Neural cell (in vitro differentiated cells): ENCODE data around the gene UCP3. TPM values are rescaled to one million over a fixed set of nuclear protein-coding genes. Genes with fewer than 3 reads are reported as not detected.

Experiments
- H2AFZ ChIP-seq: fragments of 200-600, 300-800 bp; sonication (generic), shearing (Covaris generic); 2 replicates; pipeline ENCODE4 v1.6.0; 2014; ENCODE audit warnings: low read depth, mild to moderate bottlenecking, antibody characterized with exemption, low read length, moderate library complexity
- H3F3A ChIP-seq: fragments of 200-600 bp; shearing (Covaris generic); 2 replicates; pipeline ENCODE4 v1.6.1; 2016; ENCODE audit warnings: mild to moderate bottlenecking, moderate library complexity, mixed read lengths, antibody characterized with exemption, low read length; ENCODE audit not compliant: insufficient read depth, poor library complexity, severe bottlenecking
- H3K27ac ChIP-seq: fragments of 200-600, 300-800 bp; sonication (generic), shearing (Covaris generic); 2 replicates; pipeline ENCODE4 v1.5.1; 2014; ENCODE audit warnings: mild to moderate bottlenecking, low read length, moderate library complexity
- H3K27me3 ChIP-seq: fragments of 300-800, 200-600 bp; sonication (generic), shearing (Covaris generic); 2 replicates; pipeline ENCODE4 v1.6.0; 2014; ENCODE audit warnings: mild to moderate bottlenecking, low read depth, low read length, moderate library complexity; ENCODE audit not compliant: insufficient read depth
- H3K36me3 ChIP-seq: fragments of 300-800, 200-600 bp; sonication (generic), shearing (Covaris generic); 2 replicates; pipeline ENCODE4 v1.5.1; 2014; ENCODE audit warnings: mild to moderate bottlenecking, antibody characterized with exemption, low read length, moderate library complexity; ENCODE audit not compliant: insufficient read depth
- H3K4me2 ChIP-seq: fragments of 300-800, 200-600 bp; sonication (generic), shearing (Covaris generic); 2 replicates; pipeline ENCODE4 v1.6.0; 2014; ENCODE audit warnings: mild to moderate bottlenecking, low read length
- H3K4me3 ChIP-seq: fragments of 300-800, 200-600 bp; sonication (generic), shearing (Covaris generic); 2 replicates; pipeline ENCODE4 v1.5.1; 2014; ENCODE audit warnings: mild to moderate bottlenecking, low read length, moderate library complexity
- H3K79me2 ChIP-seq: fragments of 200-600 bp; shearing (Covaris generic); replicated peaks from 2 replicates; pipeline ENCODE4 v1.6.0; 2014; ENCODE audit warnings: mild to moderate bottlenecking, low read length, moderate library complexity; ENCODE audit not compliant: insufficient read depth
- H3K9ac ChIP-seq: fragments of 300-800, 200-600 bp; sonication (generic), shearing (Covaris generic); 2 replicates; pipeline ENCODE4 v1.6.1; 2016; ENCODE audit warnings: mild to moderate bottlenecking, low read length, mixed read lengths
- H3K9me2 ChIP-seq: fragments of 200-600 bp; shearing (Covaris generic); 2 replicates; pipeline ENCODE4 v1.6.1; 2016; ENCODE audit warnings: mild to moderate bottlenecking, low read length, mixed read lengths; ENCODE audit not compliant: insufficient read depth
- H3K9me3 ChIP-seq: fragments of 200-600, 300-800 bp; sonication (generic), shearing (Covaris generic); 2 replicates; pipeline ENCODE4 v1.6.1; 2016; ENCODE audit warnings: mild to moderate bottlenecking, mixed run types, low read length, moderate library complexity, mixed read lengths
- H4K20me1 ChIP-seq: fragments of 200-600 bp; shearing (Covaris generic); 2 replicates; pipeline ENCODE4 v1.6.1; 2016; ENCODE audit warnings: mild to moderate bottlenecking, mixed run types; ENCODE audit not compliant: insufficient read depth
- MXI1 ChIP-seq: fragments of 450-650 bp; conservative IDR thresholded peaks from 2 replicates; pipeline ENCODE4 v1.6.1; 2014; ENCODE audit warnings: antibody characterized with exemption, mild to moderate bottlenecking; ENCODE audit not compliant: poor library complexity, severe bottlenecking
- POLR2AphosphoS5 ChIP-seq: IDR thresholded peaks from 2 replicates; pipeline ENCODE4 v1.6.1; 2012
- RAD21 ChIP-seq: fragments of 450-650 bp; conservative IDR thresholded peaks from 2 replicates; pipeline ENCODE4 v1.6.1; 2014; ENCODE audit warnings: antibody characterized with exemption, mild to moderate bottlenecking, moderate library complexity
- SMC3 ChIP-seq: fragments of 450-650 bp; conservative IDR thresholded peaks from 2 replicates; pipeline ENCODE4 v1.6.1; 2014; ENCODE audit warnings: antibody characterized with exemption, mild to moderate bottlenecking, moderate library complexity; ENCODE audit not compliant: poor library complexity
- TAF1 ChIP-seq: IDR thresholded peaks from 2 replicates; pipeline ENCODE4 v1.6.1; 2012; ENCODE audit warnings: low read depth
- polyA plus RNA-seq: library from polyadenylated mRNA; depleted of rRNA; stranded (reverse); fragments of >200 nt; gene quantifications from 2 replicates; pipeline ENCODE4 v1.2.3, GENCODE V29; 2014
- TF ChIP-seq, protein P1 (sequence below): fragments of 450-650 bp; IDR thresholded peaks from 2 replicates; pipeline ENCODE4 v1.5.1; 2014; ENCODE audit warnings: antibody characterized with exemption, mild to moderate bottlenecking, moderate library complexity; ENCODE audit not compliant: poor library complexity, severe bottlenecking
- TF ChIP-seq, protein P2 (sequence below): IDR thresholded peaks from 2 replicates; pipeline ENCODE4 v1.6.1; 2012; ENCODE audit warnings: borderline replicate concordance

UCP3 gene
- polyA plus RNA-seq, 1 donor from 2014 or later, result 7.8 TPM

DNA sequence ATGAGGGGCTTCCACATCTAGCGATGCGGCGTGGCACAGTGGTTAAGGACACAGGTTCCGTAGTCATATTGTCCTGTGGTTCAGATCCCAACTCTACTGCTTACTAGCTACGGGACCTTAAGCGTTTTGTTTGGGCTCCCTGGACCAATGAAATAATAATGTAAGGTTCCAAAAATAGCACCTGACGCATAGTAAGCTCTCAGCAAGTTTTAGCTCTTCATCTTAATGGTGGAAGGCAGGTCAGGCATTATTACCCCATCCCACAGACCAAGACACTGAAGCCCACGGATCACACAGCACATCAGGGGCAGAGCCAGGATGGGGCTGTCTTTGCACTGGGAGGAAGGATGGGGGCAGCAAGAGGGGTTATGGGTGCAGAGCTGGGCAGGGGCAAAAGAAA, 45.0 kb downstream of the UCP3 start:
- Histone ChIP-seq H3K79me2 (no peaks in the 10 kb centered on the region), H3K27ac (no peak overlapping the region), H3K36me3 (no peaks in the 10 kb centered on the region), H3K4me2 (no peak overlapping the region), H3K9me2 (no peaks in the 10 kb centered on the region), H4K20me1 (no peaks in the 10 kb centered on the region), H3K9ac (no peak overlapping the region), H2AFZ (no peak overlapping the region), H3K27me3 (no peaks in the 10 kb centered on the region), H3F3A (no peaks in the 10 kb centered on the region), H3K9me3 (no peaks in the 10 kb centered on the region), H3K4me3 (no peak overlapping the region)
- TF ChIP-seq POLR2AphosphoS5, result no peak
- TF ChIP-seq, protein P1, sequence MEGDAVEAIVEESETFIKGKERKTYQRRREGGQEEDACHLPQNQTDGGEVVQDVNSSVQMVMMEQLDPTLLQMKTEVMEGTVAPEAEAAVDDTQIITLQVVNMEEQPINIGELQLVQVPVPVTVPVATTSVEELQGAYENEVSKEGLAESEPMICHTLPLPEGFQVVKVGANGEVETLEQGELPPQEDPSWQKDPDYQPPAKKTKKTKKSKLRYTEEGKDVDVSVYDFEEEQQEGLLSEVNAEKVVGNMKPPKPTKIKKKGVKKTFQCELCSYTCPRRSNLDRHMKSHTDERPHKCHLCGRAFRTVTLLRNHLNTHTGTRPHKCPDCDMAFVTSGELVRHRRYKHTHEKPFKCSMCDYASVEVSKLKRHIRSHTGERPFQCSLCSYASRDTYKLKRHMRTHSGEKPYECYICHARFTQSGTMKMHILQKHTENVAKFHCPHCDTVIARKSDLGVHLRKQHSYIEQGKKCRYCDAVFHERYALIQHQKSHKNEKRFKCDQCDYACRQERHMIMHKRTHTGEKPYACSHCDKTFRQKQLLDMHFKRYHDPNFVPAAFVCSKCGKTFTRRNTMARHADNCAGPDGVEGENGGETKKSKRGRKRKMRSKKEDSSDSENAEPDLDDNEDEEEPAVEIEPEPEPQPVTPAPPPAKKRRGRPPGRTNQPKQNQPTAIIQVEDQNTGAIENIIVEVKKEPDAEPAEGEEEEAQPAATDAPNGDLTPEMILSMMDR, result no peak
- TF ChIP-seq, protein P2, sequence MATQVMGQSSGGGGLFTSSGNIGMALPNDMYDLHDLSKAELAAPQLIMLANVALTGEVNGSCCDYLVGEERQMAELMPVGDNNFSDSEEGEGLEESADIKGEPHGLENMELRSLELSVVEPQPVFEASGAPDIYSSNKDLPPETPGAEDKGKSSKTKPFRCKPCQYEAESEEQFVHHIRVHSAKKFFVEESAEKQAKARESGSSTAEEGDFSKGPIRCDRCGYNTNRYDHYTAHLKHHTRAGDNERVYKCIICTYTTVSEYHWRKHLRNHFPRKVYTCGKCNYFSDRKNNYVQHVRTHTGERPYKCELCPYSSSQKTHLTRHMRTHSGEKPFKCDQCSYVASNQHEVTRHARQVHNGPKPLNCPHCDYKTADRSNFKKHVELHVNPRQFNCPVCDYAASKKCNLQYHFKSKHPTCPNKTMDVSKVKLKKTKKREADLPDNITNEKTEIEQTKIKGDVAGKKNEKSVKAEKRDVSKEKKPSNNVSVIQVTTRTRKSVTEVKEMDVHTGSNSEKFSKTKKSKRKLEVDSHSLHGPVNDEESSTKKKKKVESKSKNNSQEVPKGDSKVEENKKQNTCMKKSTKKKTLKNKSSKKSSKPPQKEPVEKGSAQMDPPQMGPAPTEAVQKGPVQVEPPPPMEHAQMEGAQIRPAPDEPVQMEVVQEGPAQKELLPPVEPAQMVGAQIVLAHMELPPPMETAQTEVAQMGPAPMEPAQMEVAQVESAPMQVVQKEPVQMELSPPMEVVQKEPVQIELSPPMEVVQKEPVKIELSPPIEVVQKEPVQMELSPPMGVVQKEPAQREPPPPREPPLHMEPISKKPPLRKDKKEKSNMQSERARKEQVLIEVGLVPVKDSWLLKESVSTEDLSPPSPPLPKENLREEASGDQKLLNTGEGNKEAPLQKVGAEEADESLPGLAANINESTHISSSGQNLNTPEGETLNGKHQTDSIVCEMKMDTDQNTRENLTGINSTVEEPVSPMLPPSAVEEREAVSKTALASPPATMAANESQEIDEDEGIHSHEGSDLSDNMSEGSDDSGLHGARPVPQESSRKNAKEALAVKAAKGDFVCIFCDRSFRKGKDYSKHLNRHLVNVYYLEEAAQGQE, result no peak
- TF ChIP-seq RAD21, result no peak
- no peak for TF ChIP-seq MXI1
- no peak for TF ChIP-seq SMC3

DNA sequence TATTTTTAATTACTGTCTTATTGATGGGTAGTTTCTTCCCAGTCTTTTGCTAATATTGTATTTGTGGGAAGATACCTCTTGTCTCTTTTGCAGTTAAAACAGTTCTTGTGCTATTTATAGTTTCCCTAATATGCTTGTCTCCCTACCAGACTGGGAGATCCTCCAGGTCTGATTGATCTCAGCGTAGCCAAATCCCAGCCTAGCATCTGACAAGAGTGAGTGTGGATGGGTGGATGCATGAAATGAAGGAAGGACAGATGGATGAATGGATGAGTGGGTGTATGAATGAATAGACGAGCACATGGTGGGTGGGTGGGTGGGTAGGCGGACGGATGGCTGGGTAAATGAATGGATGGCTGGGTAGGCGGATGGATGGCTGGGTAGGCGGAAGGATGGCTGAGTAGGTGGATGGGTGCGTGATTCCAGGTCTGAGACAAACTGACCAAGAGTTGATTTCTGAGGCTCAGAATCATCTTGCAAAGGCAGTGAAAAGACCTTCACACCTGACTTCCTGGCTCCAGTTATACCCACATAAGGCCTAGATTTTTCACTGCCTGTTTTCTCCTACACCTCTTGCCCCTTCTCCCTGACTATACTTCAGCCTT, 46.7 kb downstream of the UCP3 start:
- H4K20me1 ChIP-seq, result no peaks in the 10 kb centered on the region
- H3K9ac ChIP-seq, result no peak overlapping the region
- H3K27me3 ChIP-seq, result no peaks in the 10 kb centered on the region
- H3K79me2 ChIP-seq, result no peaks in the 10 kb centered on the region
- no peaks in the 10 kb centered on the region for H3F3A ChIP-seq
- no peak overlapping the region for H3K4me3 ChIP-seq
- H3K36me3 ChIP-seq, result no peaks in the 10 kb centered on the region
- no peak overlapping the region for H3K4me2 ChIP-seq
- H3K9me3 ChIP-seq, result no peaks in the 10 kb centered on the region
- no peaks in the 10 kb centered on the region for H3K9me2 ChIP-seq
- no peak overlapping the region for H3K27ac ChIP-seq
- H2AFZ ChIP-seq, result no peak overlapping the region
- TF ChIP-seq SMC3, result no peak
- no peak for TF ChIP-seq TAF1
- TF ChIP-seq POLR2AphosphoS5, result no peak
- no peak for TF ChIP-seq RAD21
- no peak for TF ChIP-seq MXI1
- TF ChIP-seq, protein P1, result no peak
